Neural cell (in vitro differentiated cells): ENCODE data around the gene RNF121. TPM values are rescaled to one million over a fixed set of nuclear protein-coding genes. Genes with fewer than 3 reads are reported as not detected.

Experiments
- H2AFZ ChIP-seq: fragments of 200-600, 300-800 bp; sonication (generic), shearing (Covaris generic); 2 replicates; pipeline ENCODE4 v1.6.0; 2014; ENCODE audit warnings: low read depth, mild to moderate bottlenecking, antibody characterized with exemption, low read length, moderate library complexity
- H3F3A ChIP-seq: fragments of 200-600 bp; shearing (Covaris generic); 2 replicates; pipeline ENCODE4 v1.6.1; 2016; ENCODE audit warnings: mild to moderate bottlenecking, moderate library complexity, mixed read lengths, antibody characterized with exemption, low read length; ENCODE audit not compliant: insufficient read depth, poor library complexity, severe bottlenecking
- H3K27ac ChIP-seq: fragments of 200-600, 300-800 bp; sonication (generic), shearing (Covaris generic); 2 replicates; pipeline ENCODE4 v1.5.1; 2014; ENCODE audit warnings: mild to moderate bottlenecking, low read length, moderate library complexity
- H3K27me3 ChIP-seq: fragments of 300-800, 200-600 bp; sonication (generic), shearing (Covaris generic); 2 replicates; pipeline ENCODE4 v1.6.0; 2014; ENCODE audit warnings: mild to moderate bottlenecking, low read depth, low read length, moderate library complexity; ENCODE audit not compliant: insufficient read depth
- H3K36me3 ChIP-seq: fragments of 300-800, 200-600 bp; sonication (generic), shearing (Covaris generic); 2 replicates; pipeline ENCODE4 v1.5.1; 2014; ENCODE audit warnings: mild to moderate bottlenecking, antibody characterized with exemption, low read length, moderate library complexity; ENCODE audit not compliant: insufficient read depth
- H3K4me2 ChIP-seq: fragments of 300-800, 200-600 bp; sonication (generic), shearing (Covaris generic); 2 replicates; pipeline ENCODE4 v1.6.0; 2014; ENCODE audit warnings: mild to moderate bottlenecking, low read length
- H3K4me3 ChIP-seq: fragments of 300-800, 200-600 bp; sonication (generic), shearing (Covaris generic); 2 replicates; pipeline ENCODE4 v1.5.1; 2014; ENCODE audit warnings: mild to moderate bottlenecking, low read length, moderate library complexity
- H3K79me2 ChIP-seq: fragments of 200-600 bp; shearing (Covaris generic); replicated peaks from 2 replicates; pipeline ENCODE4 v1.6.0; 2014; ENCODE audit warnings: mild to moderate bottlenecking, low read length, moderate library complexity; ENCODE audit not compliant: insufficient read depth
- H3K9ac ChIP-seq: fragments of 300-800, 200-600 bp; sonication (generic), shearing (Covaris generic); 2 replicates; pipeline ENCODE4 v1.6.1; 2016; ENCODE audit warnings: mild to moderate bottlenecking, low read length, mixed read lengths
- H3K9me2 ChIP-seq: fragments of 200-600 bp; shearing (Covaris generic); 2 replicates; pipeline ENCODE4 v1.6.1; 2016; ENCODE audit warnings: mild to moderate bottlenecking, low read length, mixed read lengths; ENCODE audit not compliant: insufficient read depth
- H3K9me3 ChIP-seq: fragments of 200-600, 300-800 bp; sonication (generic), shearing (Covaris generic); 2 replicates; pipeline ENCODE4 v1.6.1; 2016; ENCODE audit warnings: mild to moderate bottlenecking, mixed run types, low read length, moderate library complexity, mixed read lengths
- H4K20me1 ChIP-seq: fragments of 200-600 bp; shearing (Covaris generic); 2 replicates; pipeline ENCODE4 v1.6.1; 2016; ENCODE audit warnings: mild to moderate bottlenecking, mixed run types; ENCODE audit not compliant: insufficient read depth
- CTCF ChIP-seq: fragments of 450-650 bp; IDR thresholded peaks from 2 replicates; pipeline ENCODE4 v1.5.1; 2014; ENCODE audit warnings: antibody characterized with exemption, mild to moderate bottlenecking, moderate library complexity; ENCODE audit not compliant: poor library complexity, severe bottlenecking
- EP300 ChIP-seq: fragments of 450-650 bp; conservative IDR thresholded peaks from 2 replicates; pipeline ENCODE4 v1.6.1; 2014; ENCODE audit warnings: antibody characterized with exemption, mild to moderate bottlenecking, moderate library complexity; ENCODE audit not compliant: poor library complexity, severe bottlenecking
- EZH2 ChIP-seq: fragments of 200-600, 300-800 bp; shearing (Covaris generic), sonication (generic); IDR thresholded peaks from 2 replicates; pipeline ENCODE4 v1.6.1; 2014; ENCODE audit warnings: antibody characterized with exemption, low read length, borderline replicate concordance, mild to moderate bottlenecking; ENCODE audit not compliant: insufficient read depth, poor library complexity, severe bottlenecking
- MXI1 ChIP-seq: fragments of 450-650 bp; conservative IDR thresholded peaks from 2 replicates; pipeline ENCODE4 v1.6.1; 2014; ENCODE audit warnings: antibody characterized with exemption, mild to moderate bottlenecking; ENCODE audit not compliant: poor library complexity, severe bottlenecking
- POLR2AphosphoS5 ChIP-seq: IDR thresholded peaks from 2 replicates; pipeline ENCODE4 v1.6.1; 2012
- RAD21 ChIP-seq: fragments of 450-650 bp; conservative IDR thresholded peaks from 2 replicates; pipeline ENCODE4 v1.6.1; 2014; ENCODE audit warnings: antibody characterized with exemption, mild to moderate bottlenecking, moderate library complexity
- REST ChIP-seq: IDR thresholded peaks from 2 replicates; pipeline ENCODE4 v1.6.1; 2012; ENCODE audit warnings: borderline replicate concordance
- SMC3 ChIP-seq: fragments of 450-650 bp; conservative IDR thresholded peaks from 2 replicates; pipeline ENCODE4 v1.6.1; 2014; ENCODE audit warnings: antibody characterized with exemption, mild to moderate bottlenecking, moderate library complexity; ENCODE audit not compliant: poor library complexity
- TAF1 ChIP-seq: IDR thresholded peaks from 2 replicates; pipeline ENCODE4 v1.6.1; 2012; ENCODE audit warnings: low read depth
- polyA plus RNA-seq: library from polyadenylated mRNA; depleted of rRNA; stranded (reverse); fragments of >200 nt; gene quantifications from 2 replicates; pipeline ENCODE4 v1.2.3, GENCODE V29; 2014

The RNF121 gene
- polyA plus RNA-seq, 1 donor from 2014 or later = 21.2 TPM

- Histone ChIP-seq H3K36me3 (no peaks in the 10 kb centered on the region), H3K9ac (no peak overlapping the region), H4K20me1 (no peaks in the 10 kb centered on the region), H3K9me2 (no peaks in the 10 kb centered on the region), H3K4me2 (no peak overlapping the region), H3F3A (no peaks in the 10 kb centered on the region), H3K4me3 (no peak overlapping the region), H3K27me3 (no peaks in the 10 kb centered on the region), H3K9me3 (no peaks in the 10 kb centered on the region), H3K27ac (no peak overlapping the region), H3K79me2 (no peaks in the 10 kb centered on the region), H2AFZ (no peak overlapping the region)
- no peak for TF ChIP-seq TAF1
- TF ChIP-seq MXI1 = no peak
- no peak for TF ChIP-seq SMC3
- TF ChIP-seq EP300 = no peak
- no peak for TF ChIP-seq EZH2
- TF ChIP-seq POLR2AphosphoS5 = no peak
- TF ChIP-seq RAD21 = no peak
- no peak for TF ChIP-seq REST
- TF ChIP-seq CTCF = no peak
These were observed 48.2 kb downstream of the RNF121 start for GRCh38 chr11:71977090-71977489.

GRCh38 chr11:71977743-71978418 is 49.0 kb downstream of the RNF121 start:
- H3K27me3 ChIP-seq = no peaks in the 10 kb centered on the region
- H3K36me3 ChIP-seq = no peaks in the 10 kb centered on the region
- TF ChIP-seq REST (no peak), CTCF (peak; percentile 71), EZH2 (no peak), SMC3 (peak; percentile 69), RAD21 (peak; percentile 69), EP300 (no peak), POLR2AphosphoS5 (no peak), MXI1 (no peak), TAF1 (no peak)
- H3K4me2 ChIP-seq = no peak overlapping the region
- H3F3A ChIP-seq = no peaks in the 10 kb centered on the region
- no peaks in the 10 kb centered on the region for H3K79me2 ChIP-seq
- no peaks in the 10 kb centered on the region for H3K9me3 ChIP-seq
- no peak overlapping the region for H2AFZ ChIP-seq
- no peaks in the 10 kb centered on the region for H4K20me1 ChIP-seq
- no peak overlapping the region for H3K4me3 ChIP-seq
- H3K27ac ChIP-seq = no peak overlapping the region
- no peaks in the 10 kb centered on the region for H3K9me2 ChIP-seq
- H3K9ac ChIP-seq = no peak overlapping the region
